HepG2 (cell line): ENCODE measurements around the gene PPP1R14D. TPM values are rescaled to one million over a fixed set of nuclear protein-coding genes. Genes with fewer than 3 reads are reported as not detected.

Source experiments
- ARNT ChIP-seq: fragments of 450-650 bp; IDR thresholded peaks from 2 replicates; pipeline ENCODE4 v1.6.1; 2017
- ATM ChIP-seq: fragments of 450-650 bp; IDR thresholded peaks from 2 replicates; pipeline ENCODE4 v1.7.1; 2017; ENCODE audit warnings: mild to moderate bottlenecking, borderline replicate concordance
- BRCA1 ChIP-seq: sonication (generic); formaldehyde crosslinking; IDR thresholded peaks from 2 replicates; pipeline ENCODE4 v1.4.0; 2020; ENCODE audit warnings: missing genetic modification reagents
- ETV5 ChIP-seq: IDR thresholded peaks from 2 replicates; pipeline ENCODE4 v1.6.1; 2018; ENCODE audit warnings: missing biosample characterization, missing genetic modification reagents, inconsistent platforms, borderline replicate concordance
- ETV6 ChIP-seq: sonication (generic); formaldehyde crosslinking; conservative IDR thresholded peaks from 2 replicates; pipeline ENCODE4 v1.4.0; 2020; ENCODE audit warnings: missing genetic modification reagents
- FLYWCH1 ChIP-seq: sonication (generic); formaldehyde crosslinking; IDR thresholded peaks from 2 replicates; pipeline ENCODE4 v1.8.1; 2023; ENCODE audit warnings: mild to moderate bottlenecking, missing genetic modification reagents
- GPN1 ChIP-seq: sonication (generic); formaldehyde crosslinking; IDR thresholded peaks from 2 replicates; pipeline ENCODE4 v1.5.1; 2020; ENCODE audit warnings: missing genetic modification reagents, borderline replicate concordance
- HES4 ChIP-seq: sonication (generic); formaldehyde crosslinking; IDR thresholded peaks from 2 replicates; pipeline ENCODE4 v1.9.0; 2021; ENCODE audit warnings: mild to moderate bottlenecking, missing genetic modification reagents, borderline replicate concordance
- HOXA7 ChIP-seq: sonication (generic); formaldehyde crosslinking; IDR thresholded peaks from 2 replicates; pipeline ENCODE4 v1.8.1; 2022; ENCODE audit warnings: mild to moderate bottlenecking, missing genetic modification reagents, moderate library complexity
- MED1 ChIP-seq: sonication (generic); formaldehyde crosslinking; IDR thresholded peaks from 2 replicates; pipeline ENCODE4 v1.4.0; 2020; ENCODE audit warnings: missing genetic modification reagents
- MED13 ChIP-seq: sonication (generic); formaldehyde crosslinking; IDR thresholded peaks from 2 replicates; pipeline ENCODE4 v1.5.0; 2020; ENCODE audit warnings: missing genetic modification reagents
- MZF1 ChIP-seq: sonication (generic); formaldehyde crosslinking; IDR thresholded peaks from 2 replicates; pipeline ENCODE4 v1.8.1; 2023; ENCODE audit warnings: mild to moderate bottlenecking, missing genetic modification reagents, borderline replicate concordance
- NFYC ChIP-seq: IDR thresholded peaks from 2 replicates; pipeline ENCODE4 v1.6.1; 2016; ENCODE audit warnings: missing genetic modification reagents, missing compliant biosample characterization
- RBM39 ChIP-seq: fragments of 200-400 bp; formaldehyde crosslinking; IDR thresholded peaks from one replicate; pipeline ENCODE4 v1.6.1; 2018; ENCODE audit warnings: antibody characterized with exemption, mild to moderate bottlenecking, low read depth, low read length; ENCODE audit not compliant: poor library complexity, severe bottlenecking
- RFX3 ChIP-seq: IDR thresholded peaks from 2 replicates; pipeline ENCODE4 v1.6.1; 2016; ENCODE audit warnings: missing biosample characterization, missing genetic modification reagents
- RFXANK ChIP-seq: IDR thresholded peaks from 2 replicates; pipeline ENCODE4 v1.6.1; 2016
- SRSF4 ChIP-seq: fragments of 200-400 bp; formaldehyde crosslinking; IDR thresholded peaks from one replicate; pipeline ENCODE4 v1.6.1; 2018; ENCODE audit warnings: mild to moderate bottlenecking, low read depth, low read length, moderate library complexity; ENCODE audit not compliant: poor library complexity, severe bottlenecking
- ZNF567 ChIP-seq: sonication (generic); formaldehyde crosslinking; IDR thresholded peaks from 2 replicates; pipeline ENCODE4 v1.8.1; 2023; ENCODE audit warnings: mild to moderate bottlenecking, missing genetic modification reagents, borderline replicate concordance
- polyA plus RNA-seq, 8 experiments: library from polyadenylated mRNA; depleted of rRNA in 3 of 8; stranded (reverse) in 7 of 8; unstranded in 1 of 8; fragments of >200 nt; fragmentation: Illumina TruSeq in 4 of 8; extraction: Trizol in 4 of 8; gene quantifications; 2 replicates each; pipeline versions ENCODE4 v1.2.1 to v1.2.3, GENCODE V29; 2011 to 2016; ENCODE audit warnings: low read depth in 4 of 8, missing spikeins in 1 of 8, mixed read lengths in 1 of 8; ENCODE audit not compliant: insufficient read depth in 1 of 8
- total RNA-seq, 5 experiments: library from RNA; depleted of rRNA; stranded (reverse); fragments of >200 nt; fragmentation: Illumina TruSeq; extraction: Trizol; gene quantifications; 2 replicates each; pipeline ENCODE4 v1.2.3, GENCODE V29; 2016; ENCODE audit warnings: low read depth in 1 of 5
- TF ChIP-seq, protein P1 (sequence below): sonication (generic); formaldehyde crosslinking; IDR thresholded peaks from 2 replicates; pipeline ENCODE4 v1.4.0; 2020; ENCODE audit warnings: missing genetic modification reagents, borderline replicate concordance
- TF ChIP-seq, protein P2 (sequence below): sonication (generic); formaldehyde crosslinking; IDR thresholded peaks from 2 replicates; pipeline ENCODE4 v1.5.0; 2020; ENCODE audit warnings: mild to moderate bottlenecking, low read depth, missing genetic modification reagents, borderline replicate concordance
- TF ChIP-seq, protein P3 (sequence below): sonication (generic); formaldehyde crosslinking; IDR thresholded peaks from 2 replicates; pipeline ENCODE4; 2020; ENCODE audit warnings: missing genetic modification reagents, mild to moderate bottlenecking, borderline replicate concordance
- TF ChIP-seq, protein P4 (sequence below): sonication (generic); formaldehyde crosslinking; IDR thresholded peaks from 2 replicates; pipeline ENCODE4 v1.5.0; 2020; ENCODE audit warnings: missing genetic modification reagents

Gene PPP1R14D
- total and polyA plus RNA-seq, 2 of the 13 experiments (the other 11 are each of a cell fraction or from before 2014, with no cell fraction given), result 0.53 to 0.55 TPM

DNA sequence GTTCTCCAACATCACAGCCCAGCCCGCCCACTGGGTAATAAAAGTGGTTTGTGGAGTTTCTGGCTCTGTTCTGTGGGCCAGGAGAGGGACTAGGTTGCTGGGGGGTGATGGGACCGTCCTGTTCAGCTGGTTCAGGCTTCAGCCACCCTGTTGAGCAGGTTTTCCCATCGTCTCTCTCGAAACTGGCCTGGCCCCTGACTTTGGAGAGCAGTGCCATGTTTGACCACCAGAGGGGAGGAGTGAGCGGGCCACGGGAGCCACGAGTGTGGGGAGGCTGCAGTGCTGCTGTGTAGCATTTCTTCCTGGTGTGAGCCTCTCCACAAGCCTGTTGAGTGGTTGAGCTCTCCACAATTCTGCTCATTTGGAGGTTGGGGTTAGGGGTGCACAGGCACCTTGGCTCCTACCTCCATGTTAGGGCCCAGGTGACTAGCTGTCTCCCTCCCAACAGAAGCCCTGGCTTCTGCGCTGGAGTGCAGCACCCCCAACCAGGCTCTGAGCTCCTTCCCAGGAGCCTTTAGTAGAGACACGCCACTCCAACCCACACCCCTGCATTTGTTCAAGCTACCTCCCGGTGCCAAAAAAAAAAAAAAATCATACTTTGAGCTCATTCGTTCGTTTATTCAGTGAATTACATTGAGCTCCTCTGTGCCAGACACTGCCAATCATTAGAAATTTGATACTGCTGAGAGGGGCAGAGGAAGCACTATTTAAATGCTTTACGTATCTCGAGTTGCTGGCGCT is 29.3 kb upstream of the PPP1R14D start (continued):
- TF ChIP-seq, protein P1, sequence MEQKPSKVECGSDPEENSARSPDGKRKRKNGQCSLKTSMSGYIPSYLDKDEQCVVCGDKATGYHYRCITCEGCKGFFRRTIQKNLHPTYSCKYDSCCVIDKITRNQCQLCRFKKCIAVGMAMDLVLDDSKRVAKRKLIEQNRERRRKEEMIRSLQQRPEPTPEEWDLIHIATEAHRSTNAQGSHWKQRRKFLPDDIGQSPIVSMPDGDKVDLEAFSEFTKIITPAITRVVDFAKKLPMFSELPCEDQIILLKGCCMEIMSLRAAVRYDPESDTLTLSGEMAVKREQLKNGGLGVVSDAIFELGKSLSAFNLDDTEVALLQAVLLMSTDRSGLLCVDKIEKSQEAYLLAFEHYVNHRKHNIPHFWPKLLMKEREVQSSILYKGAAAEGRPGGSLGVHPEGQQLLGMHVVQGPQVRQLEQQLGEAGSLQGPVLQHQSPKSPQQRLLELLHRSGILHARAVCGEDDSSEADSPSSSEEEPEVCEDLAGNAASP (CRISPR knock-in tag), result no peak
- TF ChIP-seq BRCA1 (CRISPR knock-in tag), result 0 out of 2 replicates have a peak, but pooled peaks have one; percentile 54
- TF ChIP-seq ATM, result no peak
- TF ChIP-seq, protein P2, sequence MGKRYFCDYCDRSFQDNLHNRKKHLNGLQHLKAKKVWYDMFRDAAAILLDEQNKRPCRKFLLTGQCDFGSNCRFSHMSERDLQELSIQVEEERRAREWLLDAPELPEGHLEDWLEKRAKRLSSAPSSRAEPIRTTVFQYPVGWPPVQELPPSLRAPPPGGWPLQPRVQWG (CRISPR knock-in tag), result no peak
- TF ChIP-seq ZNF567 (CRISPR knock-in tag), result no peak
- TF ChIP-seq GPN1 (CRISPR knock-in tag), result no peak
- no peak for TF ChIP-seq FLYWCH1 (CRISPR knock-in tag)
- no peak for TF ChIP-seq RFXANK (CRISPR knock-in tag)
- TF ChIP-seq MED13, result no peak
- TF ChIP-seq NFYC (CRISPR knock-in tag), result no peak
- TF ChIP-seq ETV6 (CRISPR knock-in tag), result no peak
- no peak for TF ChIP-seq RFX3 (CRISPR knock-in tag)
- TF ChIP-seq, protein P3, sequence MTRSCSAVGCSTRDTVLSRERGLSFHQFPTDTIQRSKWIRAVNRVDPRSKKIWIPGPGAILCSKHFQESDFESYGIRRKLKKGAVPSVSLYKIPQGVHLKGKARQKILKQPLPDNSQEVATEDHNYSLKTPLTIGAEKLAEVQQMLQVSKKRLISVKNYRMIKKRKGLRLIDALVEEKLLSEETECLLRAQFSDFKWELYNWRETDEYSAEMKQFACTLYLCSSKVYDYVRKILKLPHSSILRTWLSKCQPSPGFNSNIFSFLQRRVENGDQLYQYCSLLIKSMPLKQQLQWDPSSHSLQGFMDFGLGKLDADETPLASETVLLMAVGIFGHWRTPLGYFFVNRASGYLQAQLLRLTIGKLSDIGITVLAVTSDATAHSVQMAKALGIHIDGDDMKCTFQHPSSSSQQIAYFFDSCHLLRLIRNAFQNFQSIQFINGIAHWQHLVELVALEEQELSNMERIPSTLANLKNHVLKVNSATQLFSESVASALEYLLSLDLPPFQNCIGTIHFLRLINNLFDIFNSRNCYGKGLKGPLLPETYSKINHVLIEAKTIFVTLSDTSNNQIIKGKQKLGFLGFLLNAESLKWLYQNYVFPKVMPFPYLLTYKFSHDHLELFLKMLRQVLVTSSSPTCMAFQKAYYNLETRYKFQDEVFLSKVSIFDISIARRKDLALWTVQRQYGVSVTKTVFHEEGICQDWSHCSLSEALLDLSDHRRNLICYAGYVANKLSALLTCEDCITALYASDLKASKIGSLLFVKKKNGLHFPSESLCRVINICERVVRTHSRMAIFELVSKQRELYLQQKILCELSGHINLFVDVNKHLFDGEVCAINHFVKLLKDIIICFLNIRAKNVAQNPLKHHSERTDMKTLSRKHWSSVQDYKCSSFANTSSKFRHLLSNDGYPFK (CRISPR knock-in tag), result 0 out of 2 replicates have a peak, but pooled peaks have one; percentile 29
- no peak for TF ChIP-seq ARNT
- no peak for TF ChIP-seq HES4 (CRISPR knock-in tag)
- no peak for TF ChIP-seq SRSF4
- no peak for TF ChIP-seq RBM39
- no peak for TF ChIP-seq HOXA7 (CRISPR knock-in tag)
- TF ChIP-seq MED1 (CRISPR knock-in tag), result 0 out of 2 replicates have a peak, but pooled peaks have one; percentile 22
- TF ChIP-seq MZF1 (CRISPR knock-in tag), result no peak
- no peak for TF ChIP-seq ETV5 (CRISPR knock-in tag)
- TF ChIP-seq, protein P4, sequence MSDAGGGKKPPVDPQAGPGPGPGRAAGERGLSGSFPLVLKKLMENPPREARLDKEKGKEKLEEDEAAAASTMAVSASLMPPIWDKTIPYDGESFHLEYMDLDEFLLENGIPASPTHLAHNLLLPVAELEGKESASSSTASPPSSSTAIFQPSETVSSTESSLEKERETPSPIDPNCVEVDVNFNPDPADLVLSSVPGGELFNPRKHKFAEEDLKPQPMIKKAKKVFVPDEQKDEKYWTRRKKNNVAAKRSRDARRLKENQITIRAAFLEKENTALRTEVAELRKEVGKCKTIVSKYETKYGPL (CRISPR knock-in tag), result no peak
